HepG2 (cell line): ENCODE measurements around the gene ASH1L. TPM values are rescaled to one million over a fixed set of nuclear protein-coding genes. Genes with fewer than 3 reads are reported as not detected.
A peak's percentile ranks its signal among the peaks of the same experiment; 100 is the strongest.

Source experiments
- IRX3 ChIP-seq: sonication (generic); formaldehyde crosslinking; IDR thresholded peaks from 2 replicates; pipeline ENCODE4 v1.8.1; 2023; ENCODE audit warnings: mild to moderate bottlenecking, low read depth, missing genetic modification reagents, borderline replicate concordance
- MED13 ChIP-seq: sonication (generic); formaldehyde crosslinking; IDR thresholded peaks from 2 replicates; pipeline ENCODE4 v1.5.0; 2020; ENCODE audit warnings: missing genetic modification reagents
- MYC ChIP-seq: sonication (generic); formaldehyde crosslinking; IDR thresholded peaks from 2 replicates; pipeline ENCODE4 v1.9.0; 2021; ENCODE audit warnings: missing genetic modification reagents, borderline replicate concordance
- NONO ChIP-seq, 2 experiments: fragments of 450-650 bp in 1 of 2; sonication (generic) in 1 of 2; formaldehyde crosslinking in 1 of 2; IDR thresholded peaks in 1 of 2; conservative IDR thresholded peaks in 1 of 2; 2 replicates each; pipeline versions ENCODE4 v1.6.1 to v1.8.0; 2017 to 2022; ENCODE audit warnings: mild to moderate bottlenecking in 1 of 2, missing genetic modification reagents in 1 of 2, moderate library complexity in 1 of 2
- RBAK ChIP-seq: sonication (generic); formaldehyde crosslinking; IDR thresholded peaks from 2 replicates; pipeline ENCODE4 v1.5.1; 2020; ENCODE audit warnings: mild to moderate bottlenecking, missing genetic modification reagents
- SIN3B ChIP-seq: fragments of 150-350 bp; IDR thresholded peaks from 2 replicates; pipeline ENCODE4 v1.6.1; 2014; ENCODE audit warnings: low read length
- SMAD1 ChIP-seq: sonication (generic); formaldehyde crosslinking; IDR thresholded peaks from 2 replicates; pipeline ENCODE4 v1.4.0; 2020; ENCODE audit warnings: missing genetic modification reagents, low read depth, mild to moderate bottlenecking, borderline replicate concordance
- SPEN ChIP-seq: sonication (generic); formaldehyde crosslinking; IDR thresholded peaks from 2 replicates; pipeline ENCODE4 v1.5.1; 2020; ENCODE audit warnings: low read depth, mild to moderate bottlenecking, missing genetic modification reagents
- TFE3 ChIP-seq: IDR thresholded peaks from 2 replicates; pipeline ENCODE4 v1.6.1; 2016
- ZBTB3 ChIP-seq: sonication (generic); formaldehyde crosslinking; IDR thresholded peaks from 2 replicates; pipeline ENCODE4 v1.4.0; 2020; ENCODE audit warnings: low read depth, mild to moderate bottlenecking, moderate library complexity, missing genetic modification reagents, borderline replicate concordance
- ZFP36L2 ChIP-seq: sonication (generic); formaldehyde crosslinking; IDR thresholded peaks from 2 replicates; pipeline ENCODE4 v1.4.0; 2020; ENCODE audit warnings: missing genetic modification reagents
- ZMYM2 ChIP-seq: sonication (generic); formaldehyde crosslinking; IDR thresholded peaks from 2 replicates; pipeline ENCODE4 v1.8.0; 2022; ENCODE audit warnings: mild to moderate bottlenecking, missing genetic modification reagents
- ZNF232 ChIP-seq: sonication (generic); formaldehyde crosslinking; IDR thresholded peaks from 2 replicates; pipeline ENCODE4 v1.4.0; 2020; ENCODE audit warnings: missing genetic modification reagents, borderline replicate concordance
- ZNF280D ChIP-seq: sonication (generic); formaldehyde crosslinking; IDR thresholded peaks from 2 replicates; pipeline ENCODE4 v1.5.1; 2020; ENCODE audit warnings: mild to moderate bottlenecking, missing genetic modification reagents
- ZNF30 ChIP-seq: sonication (generic); formaldehyde crosslinking; IDR thresholded peaks from 2 replicates; pipeline ENCODE4 v1.5.0; 2020; ENCODE audit warnings: mild to moderate bottlenecking, missing genetic modification reagents
- ZNF414 ChIP-seq: sonication (generic); formaldehyde crosslinking; IDR thresholded peaks from 2 replicates; pipeline ENCODE4 v1.5.0; 2020; ENCODE audit warnings: missing genetic modification reagents
- ZNF501 ChIP-seq: sonication (generic); formaldehyde crosslinking; IDR thresholded peaks from 2 replicates; pipeline ENCODE4 v1.5.1; 2020; ENCODE audit warnings: mild to moderate bottlenecking, moderate library complexity, missing genetic modification reagents
- ZNF513 ChIP-seq: sonication (generic); formaldehyde crosslinking; conservative IDR thresholded peaks from 2 replicates; pipeline ENCODE4 v1.5.0; 2020; ENCODE audit warnings: missing genetic modification reagents
- ZNF614 ChIP-seq: IDR thresholded peaks from 2 replicates; pipeline ENCODE4 v1.6.1; 2018; ENCODE audit warnings: missing biosample characterization, missing genetic modification reagents, inconsistent platforms, borderline replicate concordance
- ZSCAN22 ChIP-seq: sonication (generic); formaldehyde crosslinking; IDR thresholded peaks from 2 replicates; pipeline ENCODE4 v1.4.0; 2020; ENCODE audit warnings: mild to moderate bottlenecking, missing genetic modification reagents
- polyA plus RNA-seq, 8 experiments: library from polyadenylated mRNA; depleted of rRNA in 3 of 8; stranded (reverse) in 7 of 8; unstranded in 1 of 8; fragments of >200 nt; fragmentation: Illumina TruSeq in 4 of 8; extraction: Trizol in 4 of 8; gene quantifications; 2 replicates each; pipeline versions ENCODE4 v1.2.1 to v1.2.3, GENCODE V29; 2011 to 2016; ENCODE audit warnings: low read depth in 4 of 8, missing spikeins in 1 of 8, mixed read lengths in 1 of 8; ENCODE audit not compliant: insufficient read depth in 1 of 8
- total RNA-seq, 5 experiments: library from RNA; depleted of rRNA; stranded (reverse); fragments of >200 nt; fragmentation: Illumina TruSeq; extraction: Trizol; gene quantifications; 2 replicates each; pipeline ENCODE4 v1.2.3, GENCODE V29; 2016; ENCODE audit warnings: low read depth in 1 of 5

The ASH1L gene
- total and polyA plus RNA-seq, 2 of the 13 experiments (the other 11 are each of a cell fraction or from before 2014, with no cell fraction given) = 10.2 to 15.3 TPM

GRCh38 chr1:155562581-155563376, at the start of gene ASH1L (continued):
- TF ChIP-seq SPEN (peak; percentile 87), ZNF232 (CRISPR knock-in tag) (0 out of 2 replicates have a peak, but pooled peaks have one; percentile 10), IRX3 (CRISPR knock-in tag) (peak; percentile 77), ZNF501 (CRISPR knock-in tag) (peak; percentile 71), ZNF280D (no peak), ZNF30 (0 out of 2 replicates have a peak, but pooled peaks have one; percentile 57), MYC (CRISPR knock-in tag) (peak; percentile 68), SIN3B (no peak), NONO (IDR thresholded peaks at IDR 0.05) (no peak; the same call in 1 of the 2 replicates), NONO (CRISPR knock-in tag; conservative IDR thresholded peaks at IDR 0.05) (peak; percentile 82), ZNF614 (CRISPR knock-in tag) (peak; percentile 79; the same call in 1 of the 2 replicates), ZBTB3 (CRISPR knock-in tag) (no peak), MED13 (peak; percentile 7; the same call in 1 of the 2 replicates), ZMYM2 (CRISPR knock-in tag) (no peak), ZSCAN22 (no peak), ZNF414 (CRISPR knock-in tag) (peak; percentile 80; the same call in 1 of the 2 replicates), ZFP36L2 (CRISPR knock-in tag) (no peak; the same call in 1 of the 2 replicates), TFE3 (CRISPR knock-in tag) (no peak; the same call in none of the 2 replicates), ZNF513 (CRISPR knock-in tag) (no peak), SMAD1 (CRISPR knock-in tag) (no peak), RBAK (CRISPR knock-in tag) (no peak)
